PC-3 (cell line): ENCODE data around the gene AKR1B15. TPM values are rescaled to one million over a fixed set of nuclear protein-coding genes. Genes with fewer than 3 reads are reported as not detected.

ENCODE experiments used
- ATAC-seq: fragments of 200-7000 bp; cut with Tn5 transposase; 2 replicates; pipeline ENCODE4 v1.9.1; 2020; ENCODE audit warnings: mild to moderate bottlenecking, moderate library complexity
- BruUV-seq: library from RNA; stranded (reverse); fragments of 400-500 nt; replicated peaks from 2 replicates; lab custom pipeline; 2021; lab: Mats Ljungman, UMichigan
- CTCF ChIA-PET: fragments of 300-600 bp; sonication (Branson Sonifier 250); formaldehyde crosslinking; loops from one replicate; lab custom pipeline; 2022; ENCODE audit warnings: antibody characterized with exemption; lab: Charles Lee
- POLR2A ChIA-PET: fragments of 300-600 bp; sonication (Branson Sonifier 250); formaldehyde crosslinking; loops from one replicate; lab custom pipeline; 2022; ENCODE audit warnings: antibody characterized with exemption; ENCODE audit not compliant: unreplicated experiment; lab: Charles Lee
- DNase-seq: peaks from one replicate; pipeline ENCODE4 v3.0.0-alpha.2; 2015
- H2AFZ ChIP-seq: fragments of 300-600 bp; sonication (generic); 2 replicates; pipeline ENCODE4 v1.6.0; 2016; ENCODE audit warnings: antibody characterized with exemption, low read length
- H3F3A ChIP-seq: fragments of 300-600 bp; sonication (generic); one replicate; pipeline ENCODE4 v1.6.0; 2017; ENCODE audit warnings: antibody characterized with exemption, low read length, control low read depth, mild to moderate bottlenecking; ENCODE audit not compliant: unreplicated experiment
- H3K27ac ChIP-seq: fragments of 300-600 bp; sonication (generic); 2 replicates; pipeline ENCODE4 v1.5.1; 2016; ENCODE audit warnings: mild to moderate bottlenecking, low read length
- H3K27me3 ChIP-seq: fragments of 300-600 bp; sonication (generic); 2 replicates; pipeline ENCODE4 v1.6.1; 2016; ENCODE audit warnings: low read length, mixed read lengths
- H3K36me3 ChIP-seq: fragments of 300-600 bp; sonication (generic); 2 replicates; pipeline ENCODE4 v1.6.1; 2016; ENCODE audit warnings: low read depth, mixed run types, low read length, mixed read lengths
- H3K4me1 ChIP-seq: fragments of 300-600 bp; sonication (generic); 2 replicates; pipeline ENCODE4 v1.5.1; 2016; ENCODE audit warnings: low read length; ENCODE audit not compliant: insufficient read depth
- H3K4me2 ChIP-seq: fragments of 300-600 bp; sonication (generic); 2 replicates; pipeline ENCODE4 v1.6.0; 2016; ENCODE audit warnings: low read length
- H3K4me3 ChIP-seq: fragments of 300-600 bp; sonication (generic); 2 replicates; pipeline ENCODE4 v1.5.1; 2016; ENCODE audit warnings: mild to moderate bottlenecking, low read length, mixed read lengths
- H3K79me2 ChIP-seq: fragments of 300-600 bp; sonication (generic); 2 replicates; pipeline ENCODE4 v1.6.1; 2017; ENCODE audit warnings: low read length, mixed read lengths
- H3K9ac ChIP-seq: fragments of 300-600 bp; sonication (generic); 2 replicates; pipeline ENCODE4 v1.6.0; 2016; ENCODE audit warnings: mild to moderate bottlenecking, low read length
- H3K9me2 ChIP-seq: fragments of 300-600 bp; sonication (generic); replicated peaks from 2 replicates; pipeline ENCODE4 v1.6.1; 2016; ENCODE audit warnings: mixed run types, low read length, mixed read lengths
- H3K9me3 ChIP-seq: fragments of 300-600 bp; sonication (generic); 2 replicates; pipeline ENCODE4 v1.6.1; 2016; ENCODE audit warnings: low read length, mixed read lengths
- H4K20me1 ChIP-seq: fragments of 300-600 bp; sonication (generic); 2 replicates; pipeline ENCODE4 v1.6.1; 2016; ENCODE audit warnings: low read length, mixed read lengths
- CTCF ChIP-seq: fragments of 300-600 bp; sonication (generic); conservative IDR thresholded peaks from 2 replicates; pipeline ENCODE4 v1.5.1; 2017; ENCODE audit warnings: antibody characterized with exemption, low read depth, mild to moderate bottlenecking, low read length
- EZH2 ChIP-seq: fragments of 300-600 bp; sonication (generic); IDR thresholded peaks from one replicate; pipeline ENCODE4 v1.6.1; 2017; ENCODE audit warnings: antibody characterized with exemption, mild to moderate bottlenecking, low read length; ENCODE audit not compliant: unreplicated experiment
- EZH2phosphoT487 ChIP-seq: fragments of 300-600 bp; sonication (generic); IDR thresholded peaks from 2 replicates; pipeline ENCODE4 v1.6.1; 2018; ENCODE audit warnings: mild to moderate bottlenecking, antibody characterized with exemption, low read length, borderline replicate concordance
- intact Hi-C: fragments of 100-400 bp; cut with micrococcal nuclease; formaldehyde crosslinking; loops from 2 replicates; pipeline ENCODE4 v1.9.0; 2023
- total RNA-seq: library from RNA; depleted of rRNA; stranded (reverse); fragments of >200 nt; gene quantifications from 2 replicates; pipeline ENCODE4 v1.2.3, GENCODE V29; 2014

The AKR1B15 gene
- total RNA-seq, 1 experiment from 2014 or later: 0.40 TPM

- no peak overlapping the region for H2AFZ ChIP-seq
- peak; percentile 15 for ATAC-seq
- peak overlapping the region; percentile 15; the same call in 1 of the 2 replicates for H3K9ac ChIP-seq
- H3K79me2 ChIP-seq: no peaks in the 10 kb centered on the region
- H3K27me3 ChIP-seq: no peaks in the 10 kb centered on the region
- BruUV-seq: no TSS peak
- no peaks in the 10 kb centered on the region for H3K36me3 ChIP-seq
- POLR2A ChIA-PET: no interaction called here
- peaks cover 47% of the 10 kb centered on the region for H3K4me1 ChIP-seq
- H3K4me3 ChIP-seq: no peak overlapping the region
- peak; percentile 75 for DNase-seq
- H3F3A ChIP-seq: peaks cover 15% of the 10 kb centered on the region
- H3K9me3 ChIP-seq: no peaks in the 10 kb centered on the region
- H3K9me2 ChIP-seq: no peaks in the 10 kb centered on the region
- peak overlapping the region; percentile 45 for H3K4me2 ChIP-seq
- intact Hi-C loops: loop anchor here (1.0 kb wide), 1 partner anchor 15 kb away; no protein-coding TSS in a partner anchor
- CTCF ChIA-PET: no interaction called here
- H3K27ac ChIP-seq: peak overlapping the region; percentile 75
- H4K20me1 ChIP-seq: no peaks in the 10 kb centered on the region
- TF ChIP-seq EZH2phosphoT487: no peak
- TF ChIP-seq CTCF: no peak
- no peak for TF ChIP-seq EZH2
These were observed 16.5 kb upstream of the AKR1B15 start for GRCh38 chr7:134532180-134532953.

GRCh38 chr7:134532954-134533218 is 16.0 kb upstream of the AKR1B15 start:
- H3K9ac ChIP-seq: peak overlapping the region; percentile 15; the same call in 1 of the 2 replicates
- DNase-seq (no peak), ATAC-seq (no peak)
- H3K79me2 ChIP-seq: no peaks in the 10 kb centered on the region
- TSS peak; percentile 44 for BruUV-seq
- no peak overlapping the region for H3K4me3 ChIP-seq
- H3K4me1 ChIP-seq: peaks cover 42% of the 10 kb centered on the region
- H3K36me3 ChIP-seq: no peaks in the 10 kb centered on the region
- no peak for TF ChIP-seq EZH2
- TF ChIP-seq CTCF: no peak
- TF ChIP-seq EZH2phosphoT487: no peak
- H3K27me3 ChIP-seq: no peaks in the 10 kb centered on the region
- H4K20me1 ChIP-seq: no peaks in the 10 kb centered on the region
- POLR2A ChIA-PET: no interaction called here
- no peaks in the 10 kb centered on the region for H3K9me2 ChIP-seq
- CTCF ChIA-PET: no interaction called here
- H2AFZ ChIP-seq: no peak overlapping the region
- H3F3A ChIP-seq: peaks cover 15% of the 10 kb centered on the region
- intact Hi-C loops: loop anchor here (1.0 kb wide), 1 partner anchor 14 kb away; no protein-coding TSS in a partner anchor
- peak overlapping the region; percentile 75 for H3K27ac ChIP-seq
- H3K9me3 ChIP-seq: no peaks in the 10 kb centered on the region
- peak overlapping the region; percentile 45 for H3K4me2 ChIP-seq

- H2AFZ ChIP-seq: no peak overlapping the region
- no peak overlapping the region for H3K4me3 ChIP-seq
- H3K27ac ChIP-seq: peak overlapping the region; percentile 75
- H3K36me3 ChIP-seq: no peaks in the 10 kb centered on the region
- H3F3A ChIP-seq: peaks cover 15% of the 10 kb centered on the region
- no peaks in the 10 kb centered on the region for H3K27me3 ChIP-seq
- H3K9me2 ChIP-seq: no peaks in the 10 kb centered on the region
- no peaks in the 10 kb centered on the region for H3K9me3 ChIP-seq
- ChIA-PET POLR2A (no interaction called here), CTCF (no interaction called here)
- intact Hi-C loops: no loop called here
- H3K4me1 ChIP-seq: peaks cover 38% of the 10 kb centered on the region
- TF ChIP-seq CTCF (no peak), EZH2 (no peak), EZH2phosphoT487 (no peak)
- ATAC-seq (peak; percentile 84), DNase-seq (peak; percentile 92)
- peak overlapping the region; percentile 15; the same call in 1 of the 2 replicates for H3K9ac ChIP-seq
- H3K79me2 ChIP-seq: no peaks in the 10 kb centered on the region
- no TSS peak for BruUV-seq
- H4K20me1 ChIP-seq: no peaks in the 10 kb centered on the region
- peak overlapping the region; percentile 45 for H3K4me2 ChIP-seq
These were observed 15.6 kb upstream of the AKR1B15 start for GRCh38 chr7:134533288-134533771.
